NB4 (cell line): ENCODE measurements around the gene PTPRG.

Experiments
- MYC ChIP-seq: IDR thresholded peaks from 2 replicates; pipeline ENCODE4 v1.6.1; 2011; ENCODE audit warnings: low read depth, low read length
- POLR2A ChIP-seq: IDR thresholded peaks from 2 replicates; pipeline ENCODE4 v1.6.1; 2011; ENCODE audit warnings: mild to moderate bottlenecking; ENCODE audit not compliant: insufficient read length; ENCODE audit errors: extremely low read depth
- TF ChIP-seq, protein P1 (sequence below): IDR thresholded peaks from one replicate; pipeline ENCODE4 v1.5.1; 2012; ENCODE audit warnings: low read depth, low read length
- TF ChIP-seq, protein P2 (sequence below): IDR thresholded peaks from 2 replicates; pipeline ENCODE4 v1.6.1; 2011; ENCODE audit warnings: low read depth, low read length

DNA sequence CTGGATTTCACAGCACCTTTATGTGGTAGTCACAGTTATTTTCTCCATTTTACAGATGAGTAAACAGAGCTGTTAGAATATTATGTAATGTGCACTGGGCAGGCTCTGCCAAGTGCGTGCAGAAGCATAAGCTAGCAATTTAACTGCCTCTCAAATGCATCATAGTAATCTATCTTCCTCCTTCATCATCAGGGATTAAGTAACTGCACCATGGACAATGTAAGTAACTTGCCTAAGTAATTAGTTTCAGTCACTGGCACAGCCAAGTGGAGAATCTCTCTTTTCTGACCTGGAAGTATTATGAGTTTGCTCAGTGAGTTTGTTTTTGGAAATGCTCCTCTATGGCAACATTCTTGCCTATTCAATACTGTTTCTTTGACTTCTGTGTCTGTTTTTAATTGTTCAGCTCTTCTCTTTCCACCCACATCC lies 260.5 kb downstream of the PTPRG start:
- TF ChIP-seq POLR2A (no peak), MYC (no peak)
- TF ChIP-seq, protein P1, sequence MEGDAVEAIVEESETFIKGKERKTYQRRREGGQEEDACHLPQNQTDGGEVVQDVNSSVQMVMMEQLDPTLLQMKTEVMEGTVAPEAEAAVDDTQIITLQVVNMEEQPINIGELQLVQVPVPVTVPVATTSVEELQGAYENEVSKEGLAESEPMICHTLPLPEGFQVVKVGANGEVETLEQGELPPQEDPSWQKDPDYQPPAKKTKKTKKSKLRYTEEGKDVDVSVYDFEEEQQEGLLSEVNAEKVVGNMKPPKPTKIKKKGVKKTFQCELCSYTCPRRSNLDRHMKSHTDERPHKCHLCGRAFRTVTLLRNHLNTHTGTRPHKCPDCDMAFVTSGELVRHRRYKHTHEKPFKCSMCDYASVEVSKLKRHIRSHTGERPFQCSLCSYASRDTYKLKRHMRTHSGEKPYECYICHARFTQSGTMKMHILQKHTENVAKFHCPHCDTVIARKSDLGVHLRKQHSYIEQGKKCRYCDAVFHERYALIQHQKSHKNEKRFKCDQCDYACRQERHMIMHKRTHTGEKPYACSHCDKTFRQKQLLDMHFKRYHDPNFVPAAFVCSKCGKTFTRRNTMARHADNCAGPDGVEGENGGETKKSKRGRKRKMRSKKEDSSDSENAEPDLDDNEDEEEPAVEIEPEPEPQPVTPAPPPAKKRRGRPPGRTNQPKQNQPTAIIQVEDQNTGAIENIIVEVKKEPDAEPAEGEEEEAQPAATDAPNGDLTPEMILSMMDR, result no peak
- TF ChIP-seq, protein P2, sequence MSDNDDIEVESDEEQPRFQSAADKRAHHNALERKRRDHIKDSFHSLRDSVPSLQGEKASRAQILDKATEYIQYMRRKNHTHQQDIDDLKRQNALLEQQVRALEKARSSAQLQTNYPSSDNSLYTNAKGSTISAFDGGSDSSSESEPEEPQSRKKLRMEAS, result no peak
